GM12878 (cell line): Measurements from ENCODE around the gene NXN. TPM values are rescaled to one million over a fixed set of nuclear protein-coding genes. Genes with fewer than 3 reads are reported as not detected.

Experiments used
- ATAC-seq: fragments of 200-7000 bp; cut with Tn5 transposase; 3 replicates; pipeline ENCODE4 v1.9.1; 2020; ENCODE audit warnings: mild to moderate bottlenecking, moderate library complexity
- BruUV-seq: library from RNA; stranded (reverse); fragments of 400-500 nt; replicated peaks from 2 replicates; lab custom pipeline; 2021; lab: Mats Ljungman, UMichigan
- CTCF ChIA-PET: fragments of 300-600 bp; sonication (Branson Sonifier 250); formaldehyde crosslinking; extraction: SDS; loops from one replicate; lab custom pipeline; 2021; ENCODE audit warnings: inconsistent platforms; lab: Yijun Ruan, JAX
- POLR2A ChIA-PET: fragments of 350-600 bp; formaldehyde crosslinking; extraction: SDS; loops from one replicate; lab custom pipeline; 2021; ENCODE audit warnings: inconsistent platforms; lab: Charles Lee
- RAD21 ChIA-PET: fragments of 300-600 bp; sonication (Branson Sonifier 250); formaldehyde crosslinking; loops from one replicate; lab custom pipeline; 2023; ENCODE audit warnings: antibody characterized with exemption; ENCODE audit not compliant: unreplicated experiment; lab: Charles Lee
- SMC1A ChIA-PET: fragments of 300-600 bp; sonication (Branson Sonifier 250); formaldehyde crosslinking; loops from one replicate; lab custom pipeline; 2023; ENCODE audit not compliant: unreplicated experiment, uncharacterized antibody; lab: Charles Lee
- DNase-seq: peaks from one replicate; pipeline ENCODE4 v3.0.0-alpha.2; 2011; ENCODE audit warnings: low read depth, low spot score
- FAIRE-seq: peaks from 3 replicates; lab custom pipeline; 2011; peaks lifted over from hg19 to GRCh38; lab: Jason Lieb, UNC
- H2AFZ ChIP-seq: 2 replicates; pipeline ENCODE4 v1.6.0; 2011; ENCODE audit warnings: low read depth, low read length, control low read depth; ENCODE audit not compliant: control insufficient read depth
- H3K27ac ChIP-seq: 2 replicates; pipeline ENCODE4 v1.5.1; 2011; ENCODE audit warnings: control low read depth; ENCODE audit not compliant: control insufficient read depth, insufficient read depth
- H3K27me3 ChIP-seq, 2 experiments: replicated peaks in 1 of 2; 2 replicates each; pipeline versions ENCODE4 v1.6.0 to v1.6.1; 2011; ENCODE audit warnings: low read length in 1 of 2; ENCODE audit not compliant: control insufficient read depth in 2 of 2, insufficient read depth in 2 of 2
- H3K36me3 ChIP-seq, 2 experiments: 2 replicates each; pipeline ENCODE4 v1.5.1; 2011; ENCODE audit warnings: low read length in 1 of 2; ENCODE audit not compliant: control insufficient read depth in 2 of 2, insufficient read depth in 2 of 2
- H3K4me1 ChIP-seq: 2 replicates; pipeline ENCODE4 v1.6.1; 2011; ENCODE audit warnings: mild to moderate bottlenecking, low read length, moderate library complexity, mixed read lengths; ENCODE audit not compliant: control insufficient read depth, insufficient read depth
- H3K4me2 ChIP-seq: 2 replicates; pipeline ENCODE4 v1.6.0; 2011; ENCODE audit warnings: control low read depth; ENCODE audit not compliant: control insufficient read depth, insufficient read depth
- H3K4me3 ChIP-seq: fragments of 200-600 bp; sonication (generic); 2 replicates; pipeline ENCODE4 v1.5.1; 2016
- H3K79me2 ChIP-seq: 2 replicates; pipeline ENCODE4 v1.6.0; 2011; ENCODE audit warnings: low read length; ENCODE audit not compliant: control insufficient read depth, insufficient read depth
- H3K9ac ChIP-seq: 2 replicates; pipeline ENCODE4 v1.8.0; 2011; ENCODE audit warnings: low read length, control low read depth, mixed read lengths; ENCODE audit not compliant: control insufficient read depth, insufficient read depth
- H3K9me3 ChIP-seq: replicated peaks from 3 replicates; pipeline ENCODE4 v1.5.1; 2011; ENCODE audit warnings: mild to moderate bottlenecking, low read length; ENCODE audit not compliant: control insufficient read depth, insufficient read depth
- H4K20me1 ChIP-seq: 2 replicates; pipeline ENCODE4 v1.6.0; 2011; ENCODE audit not compliant: control insufficient read depth, insufficient read depth
- BCLAF1 ChIP-seq: fragments of 450-650 bp; IDR thresholded peaks from 2 replicates; pipeline ENCODE4 v1.6.1; 2017; ENCODE audit warnings: antibody characterized with exemption, mild to moderate bottlenecking, moderate library complexity
- BMI1 ChIP-seq: fragments of 450-650 bp; IDR thresholded peaks from 2 replicates; pipeline ENCODE4 v1.6.1; 2016; ENCODE audit warnings: mild to moderate bottlenecking, moderate library complexity, borderline replicate concordance
- CHD1 ChIP-seq: IDR thresholded peaks from 2 replicates; pipeline ENCODE4 v1.6.1; 2012; ENCODE audit warnings: low read depth, low read length, improper control_type of control experiment
- EGR1 ChIP-seq, 2 experiments: IDR thresholded peaks; 1 replicate in 1 of 2; 2 replicates in 1 of 2; pipeline ENCODE4 v1.6.1; 2011 to 2012; ENCODE audit warnings: low read depth in 2 of 2, low read length in 2 of 2, borderline replicate concordance in 1 of 2, mild to moderate bottlenecking in 1 of 2, moderate library complexity in 1 of 2
- HDAC2 ChIP-seq: fragments of 200-600 bp; sonication (generic); IDR thresholded peaks from 2 replicates; pipeline ENCODE4 v1.6.1; 2017
- JUNB ChIP-seq: IDR thresholded peaks from 2 replicates; pipeline ENCODE4 v1.6.1; 2016; ENCODE audit warnings: antibody characterized with exemption, mild to moderate bottlenecking
- LARP7 ChIP-seq: fragments of 450-650 bp; IDR thresholded peaks from 2 replicates; pipeline ENCODE4 v1.6.1; 2017; ENCODE audit warnings: mild to moderate bottlenecking
- MXI1 ChIP-seq: fragments of 150-350 bp; IDR thresholded peaks from 2 replicates; pipeline ENCODE4 v1.6.1; 2011; ENCODE audit warnings: low read depth, mild to moderate bottlenecking, inconsistent platforms, low read length, improper control_type of control experiment
- RB1 ChIP-seq: fragments of 450-650 bp; formaldehyde crosslinking; IDR thresholded peaks from 2 replicates; pipeline ENCODE4 v1.6.1; 2017; ENCODE audit warnings: mild to moderate bottlenecking, borderline replicate concordance
- RELA ChIP-seq: fragments of 450-650 bp; IDR thresholded peaks from 2 replicates; pipeline ENCODE4 v1.8.0; 2014; ENCODE audit warnings: borderline replicate concordance; ENCODE audit not compliant: partially characterized antibody
- TAF1 ChIP-seq: IDR thresholded peaks from 2 replicates; pipeline ENCODE4 v1.6.1; 2011; ENCODE audit warnings: mild to moderate bottlenecking, low read depth, low read length, borderline replicate concordance
- ZBTB4 ChIP-seq: fragments of 450-650 bp; formaldehyde crosslinking; IDR thresholded peaks from 2 replicates; pipeline ENCODE4 v1.4.0; 2022; ENCODE audit warnings: mild to moderate bottlenecking, moderate library complexity
- ZBTB40 ChIP-seq: fragments of 450-650 bp; IDR thresholded peaks from 2 replicates; pipeline ENCODE4 v1.6.1; 2016; ENCODE audit warnings: mild to moderate bottlenecking, moderate library complexity, borderline replicate concordance
- WGBS: methylation state at CpG from one replicate; pipeline ENCODE4 v1.1.6; 2016; ENCODE audit warnings: low lambda C conversion rate; ENCODE audit not compliant: insufficient replicate concordance, insufficient coverage; ENCODE audit errors: missing lambda C conversion rate; 5-methylcytosine and 5-hydroxymethylcytosine counted together
- in situ Hi-C: fragments of 300-500 bp; cut with MboI; formaldehyde crosslinking; loops from 9 replicates; pipeline ENCODE4 v1.14.3; 2018; ENCODE audit warnings: mixed read lengths
- intact Hi-C: fragments of 100-400 bp; cut with micrococcal nuclease; formaldehyde crosslinking; loops from one replicate; pipeline ENCODE4 v1.14.2; 2022; ENCODE audit not compliant: unreplicated experiment
- polyA plus RNA-seq, 11 experiments: library from polyadenylated mRNA; depleted of rRNA in 4 of 11; unstranded in 6 of 11; stranded (reverse) in 5 of 11; fragments of >200 nt; fragmentation: Nextera tagmentation in 4 of 11; fragmentation: Illumina TruSeq in 1 of 11; extraction: Ambion mirVana in 4 of 11; extraction: Trizol in 1 of 11; gene quantifications; 1 replicate in 1 of 11; 2 replicates in 10 of 11; pipeline versions ENCODE4 v1.2.1 to v1.2.3, GENCODE V29; 2011 to 2016; ENCODE audit warnings: inconsistent platforms in 2 of 11, missing spikeins in 2 of 11, low read depth in 1 of 11
- total RNA-seq, 4 experiments: library from RNA; depleted of rRNA in 3 of 4; stranded (reverse); fragments of >200 nt in 3 of 4; fragmentation: Illumina TruSeq in 1 of 4; extraction: Trizol in 1 of 4; gene quantifications; 2 replicates each; pipeline versions ENCODE4 v1.2.1 to v1.2.3, GENCODE V29; 2013 to 2021

NXN gene
- total and polyA plus RNA-seq, 10 of the 15 experiments (the other 5 are each of a cell fraction or from before 2014, with no cell fraction given), result 0.04 to 1.2 (median 0.30) TPM

- Histone ChIP-seq H3K4me3 (no peak overlapping the region), H3K4me2 (no peak overlapping the region), H3K27ac (no peak overlapping the region), H3K9ac (no peak overlapping the region), H2AFZ (no peak overlapping the region), H3K36me3 (no peaks in the 10 kb centered on the region), H4K20me1 (no peaks in the 10 kb centered on the region), H3K27me3 (no peaks in the 10 kb centered on the region), H3K9me3 (no peaks in the 10 kb centered on the region), H3K79me2 (no peaks in the 10 kb centered on the region), H3K4me1 (no peaks in the 10 kb centered on the region)
- intact Hi-C loops (no loop called here), in situ Hi-C loops (no loop called here)
- ChIA-PET SMC1A (no interaction called here), POLR2A (no interaction called here), CTCF (interaction anchor here (0.8 to 1.4 kb wide), 2 partner anchors 13 to 14 kb away, joined by 3 read pairs; no protein-coding TSS in a partner anchor), RAD21 (no interaction called here)
- DNase-seq (no peak), FAIRE-seq (no peak), ATAC-seq (no peak)
- WGBS, result 52% methylated on average over 26 of the region's 41 CpGs
- BruUV-seq, result no TSS peak
- no peak for TF ChIP-seq RB1
- no peak for TF ChIP-seq TAF1
- TF ChIP-seq CHD1, result no peak
- TF ChIP-seq JUNB, result no peak
- no peak for TF ChIP-seq HDAC2
- no peak for TF ChIP-seq ZBTB4 (CRISPR knock-in tag)
- no peak for TF ChIP-seq BMI1
- no peak for TF ChIP-seq RELA
- TF ChIP-seq BCLAF1, result no peak
- TF ChIP-seq LARP7, result no peak
- TF ChIP-seq EGR1 (IDR thresholded peaks at IDR 0.05; ENCODE audit: borderline replicate concordance in 1 of 2, low read depth in 2 of 2, low read length in 2 of 2), result no peak
- TF ChIP-seq ZBTB40, result no peak
- TF ChIP-seq MXI1, result no peak
Observed at GRCh38 chr17:804541-805435, 174.8 kb downstream of the NXN start.
